ENCODE data around the gene HCRTR1.

DNA sequence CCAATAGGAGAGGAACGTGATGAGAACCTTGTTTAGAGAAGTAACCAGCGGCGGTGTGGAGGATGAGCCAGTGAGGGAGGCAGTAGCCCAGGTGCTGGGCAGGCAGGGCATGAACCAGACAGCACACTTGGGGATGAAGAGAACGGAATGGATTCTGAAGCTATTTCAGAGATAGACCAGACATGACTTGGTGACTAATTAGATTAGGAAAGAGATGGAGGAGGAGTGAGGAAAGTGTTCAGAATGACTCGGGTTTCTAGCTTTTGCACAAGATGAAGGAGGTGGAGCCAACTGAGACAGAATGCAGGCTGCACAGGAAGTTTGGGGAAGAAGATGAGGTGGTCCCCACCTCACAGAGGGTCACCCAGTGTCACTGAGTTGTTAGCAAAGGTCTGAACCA is 22.1 kb downstream of the HCRTR1 start:
- TF ChIP-seq EP300 (IDR thresholded peaks at IDR 0.05) (no peak), CTCF (IDR thresholded peaks at IDR 0.05) (no peak), POLR2A (IDR thresholded peaks at IDR 0.05) (no peak)

Measured in upper lobe of left lung (tissue), 4 donors.